Measurements from ENCODE around the gene EEF1G.
"Not testable (repeated sequence)": the region's sequence is repeated elsewhere in the genome, so short reads cannot be mapped to it uniquely, and the experiment has no call there.

Gene EEF1G

GRCh38 chr11:62603072-62603408, 29.3 kb upstream of the EEF1G start:
- no peak for DNase-seq

- peak; percentile 33 for DNase-seq
Observed at GRCh38 chr11:62602141-62603071, 28.7 kb upstream of the EEF1G start.

- peak; percentile 100 for DNase-seq
Observed at GRCh38 chr11:62601372-62602140, 27.9 kb upstream of the EEF1G start, which contains the start of gene MTA2. MTA2 (minus strand) TSS chr11:62601865; CDS start chr11:62601450, 415 bp downstream.

- DNase-seq: peak; percentile 64
Observed at GRCh38 chr11:62601122-62601371, 27.4 kb upstream of the EEF1G start.

GRCh38 chr11:62600367-62601121, 26.9 kb upstream of the EEF1G start:
- DNase-seq: no peak

GRCh38 chr11:62599901-62600300, 26.2 kb upstream of the EEF1G start:
- no peak for DNase-seq

GRCh38 chr11:62599069-62599696, 25.5 kb upstream of the EEF1G start:
- DNase-seq: peak; percentile 96

- DNase-seq: no peak
Observed at GRCh38 chr11:62595124-62595523, 21.4 kb upstream of the EEF1G start.

GRCh38 chr11:62593434-62594044, 19.8 kb upstream of the EEF1G start:
- DNase-seq: peak; percentile 81

- no peak for DNase-seq
Observed at GRCh38 chr11:62592989-62593421, 19.3 kb upstream of the EEF1G start.

- DNase-seq: no peak
Observed at GRCh38 chr11:62592146-62592815, 18.6 kb upstream of the EEF1G start.

- peak; percentile 97 for DNase-seq
Observed at GRCh38 chr11:62591448-62592145, 17.9 kb upstream of the EEF1G start, which contains the start of gene TUT1. TUT1 (minus strand) TSS chr11:62591523; CDS start chr11:62591485, 38 bp downstream.

GRCh38 chr11:62588966-62589637, 15.4 kb upstream of the EEF1G start:
- DNase-seq: peak; percentile 40

- DNase-seq: not testable (repeated sequence)
Observed at GRCh38 chr11:62585356-62585755, 11.7 kb upstream of the EEF1G start.

- DNase-seq: not testable (repeated sequence)
Observed at GRCh38 chr11:62581735-62582134, 8.0 kb upstream of the EEF1G start.

GRCh38 chr11:62580959-62581715, 7.4 kb upstream of the EEF1G start:
- DNase-seq: no peak

- no peak for DNase-seq
Observed at GRCh38 chr11:62579252-62579651, 5.6 kb upstream of the EEF1G start.

- no peak for DNase-seq
Observed at GRCh38 chr11:62578541-62578940, 4.8 kb upstream of the EEF1G start.

- no peak for DNase-seq
Observed at GRCh38 chr11:62577046-62577714, 3.5 kb upstream of the EEF1G start.
